Activated CD4-positive, alpha-beta T cell treated with anti-CD3 and anti-CD28 coated beads, Interleukin-2, amount 50 U/mL, for 24 hours (primary cell): ENCODE results near the gene ABLIM1.

Experiments used
- DNase-seq, 2 donors: peaks; one replicate each; pipeline ENCODE4 v3.0.0-alpha.2; 2020; ENCODE audit warnings: low read depth in 1 of 2, low spot score in 1 of 2

ABLIM1 gene

DNA sequence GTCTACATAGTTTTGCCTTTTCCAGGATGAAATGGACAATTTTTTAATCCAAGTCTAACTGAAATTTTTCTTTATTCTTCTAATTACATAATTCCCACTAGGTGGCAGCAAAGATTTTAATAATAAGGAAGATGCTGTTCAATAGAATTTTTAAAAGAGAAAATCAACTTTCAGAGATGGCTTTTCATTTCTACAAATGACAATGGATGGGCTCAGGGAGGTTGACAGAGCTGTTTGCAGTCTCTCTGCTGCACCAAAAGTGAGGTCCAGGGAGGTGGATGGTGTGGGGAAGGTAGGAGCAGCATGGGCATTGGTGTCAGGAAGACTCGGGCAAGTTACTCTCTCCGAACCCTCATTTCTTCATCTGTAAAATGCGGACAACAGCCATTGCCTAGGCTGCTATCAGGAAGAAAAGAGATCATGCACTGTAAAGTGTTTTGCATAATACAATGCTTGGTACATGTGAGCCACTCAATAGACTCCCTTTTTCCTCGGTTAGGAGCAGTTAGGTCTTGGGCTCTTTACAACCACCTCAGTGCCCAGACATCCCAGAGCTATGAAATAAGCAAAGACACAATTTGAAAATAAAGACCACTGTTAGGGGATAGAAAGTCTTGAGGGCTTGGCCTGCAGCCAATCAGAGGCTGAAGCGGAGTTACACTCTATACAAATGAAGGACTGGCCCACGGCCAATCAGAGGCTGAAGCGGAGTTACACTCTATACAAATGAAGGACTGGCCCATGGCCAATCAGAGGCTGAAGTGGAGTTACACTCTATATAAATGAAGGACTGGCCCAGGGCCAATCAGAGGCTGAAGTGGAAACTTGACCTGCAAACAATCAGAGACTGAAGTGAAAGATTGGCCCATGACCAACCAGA is 107.1 kb downstream of the ABLIM1 start:
- DNase-seq = no peak

DNA sequence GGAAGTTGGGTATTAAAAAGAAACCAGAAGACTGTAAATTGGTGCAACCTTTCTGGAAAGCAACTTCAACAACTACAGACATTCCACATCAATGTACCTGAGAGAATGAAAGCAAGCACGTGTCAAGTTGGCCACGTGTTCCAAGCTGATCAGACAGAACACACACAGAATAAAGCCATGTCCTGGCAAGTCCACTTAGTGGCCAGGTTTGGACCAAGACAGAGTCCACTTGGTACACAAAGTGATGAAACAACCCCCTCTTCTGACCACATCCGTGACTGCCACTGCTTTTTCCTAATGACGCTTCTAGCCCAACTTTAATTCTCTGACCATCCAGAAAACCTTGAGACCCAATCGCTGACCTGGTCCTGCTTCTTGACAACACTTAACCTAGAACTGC is 109.4 kb downstream of the ABLIM1 start:
- no peak for DNase-seq

DNA sequence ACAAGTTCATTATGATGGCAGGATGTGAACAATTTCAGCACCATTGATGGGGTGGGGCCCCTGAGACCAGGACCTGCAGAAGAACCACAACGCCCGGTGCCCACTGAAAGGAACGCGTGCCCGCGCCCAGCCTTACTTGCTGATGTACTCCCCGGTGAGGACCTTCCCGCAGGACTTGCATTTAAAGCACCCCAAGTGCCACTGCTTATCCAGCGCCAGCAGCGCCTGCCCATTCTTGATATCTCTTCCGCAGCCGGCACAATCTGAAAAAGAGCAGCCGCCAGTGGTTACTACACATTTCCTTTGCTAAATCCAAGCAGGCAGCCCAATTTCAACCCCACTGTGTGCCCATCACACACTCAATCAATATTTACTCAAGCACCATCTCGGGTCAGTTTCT is 110.6 kb downstream of the ABLIM1 start:
- no peak for DNase-seq

DNA sequence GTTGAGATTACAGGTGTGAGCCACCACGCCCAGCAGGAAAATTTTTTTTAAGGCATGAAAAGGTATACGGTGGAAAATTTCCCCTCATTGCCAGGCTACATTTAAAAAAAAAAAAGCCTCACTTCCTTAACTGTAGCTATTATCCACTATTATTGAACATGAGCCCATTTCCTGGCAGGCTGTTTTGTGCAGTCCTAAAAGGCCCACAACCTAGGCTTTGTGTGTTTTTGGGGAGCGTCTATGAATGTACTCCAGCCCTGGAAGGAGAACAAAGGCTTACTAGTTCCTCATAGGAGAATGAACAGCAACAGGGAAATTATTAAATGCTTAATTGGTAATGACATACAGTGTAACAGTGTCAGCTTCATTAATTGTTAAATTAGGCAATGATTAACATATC is 111.0 kb downstream of the ABLIM1 start:
- no peak for DNase-seq

DNA sequence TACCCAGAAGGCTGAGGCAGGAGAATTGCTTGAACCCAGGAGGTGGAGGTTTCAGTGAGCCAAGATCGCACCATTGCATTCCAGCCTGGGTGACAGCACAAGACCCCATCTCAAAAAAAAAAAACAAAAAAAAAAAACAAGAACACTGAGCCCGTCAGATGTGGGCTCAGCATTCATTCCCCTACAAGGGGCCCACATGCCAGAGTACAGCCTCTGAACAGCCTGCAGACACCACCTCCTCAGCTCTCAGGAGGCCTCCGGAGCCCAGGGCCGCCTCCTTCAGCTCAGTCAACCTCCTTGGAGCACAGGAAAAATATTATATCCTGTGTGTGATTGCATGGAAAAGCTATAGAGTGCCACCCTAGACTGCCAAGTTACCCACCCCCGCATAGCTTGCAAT is 112.3 kb downstream of the ABLIM1 start:
- DNase-seq = no peak

DNA sequence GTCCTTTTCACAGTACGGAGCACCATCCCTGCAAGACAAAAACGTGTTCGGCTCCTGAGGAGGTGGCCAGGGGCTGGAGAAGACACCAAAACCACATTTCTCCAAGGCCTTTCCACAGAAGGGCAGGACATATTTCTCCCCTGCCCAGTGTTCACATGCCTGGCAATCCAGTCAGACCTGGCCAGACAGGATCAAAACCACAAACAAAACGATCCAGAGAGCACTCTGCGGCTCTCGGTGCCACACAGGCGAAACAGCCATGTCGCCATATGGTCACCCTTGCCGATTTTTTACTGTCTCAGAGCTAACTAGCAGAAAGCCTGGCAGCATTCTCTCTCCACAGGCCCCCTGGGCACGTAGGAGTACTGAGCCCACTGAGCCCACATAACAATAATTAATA is 113.0 kb downstream of the ABLIM1 start:
- no peak for DNase-seq

DNA sequence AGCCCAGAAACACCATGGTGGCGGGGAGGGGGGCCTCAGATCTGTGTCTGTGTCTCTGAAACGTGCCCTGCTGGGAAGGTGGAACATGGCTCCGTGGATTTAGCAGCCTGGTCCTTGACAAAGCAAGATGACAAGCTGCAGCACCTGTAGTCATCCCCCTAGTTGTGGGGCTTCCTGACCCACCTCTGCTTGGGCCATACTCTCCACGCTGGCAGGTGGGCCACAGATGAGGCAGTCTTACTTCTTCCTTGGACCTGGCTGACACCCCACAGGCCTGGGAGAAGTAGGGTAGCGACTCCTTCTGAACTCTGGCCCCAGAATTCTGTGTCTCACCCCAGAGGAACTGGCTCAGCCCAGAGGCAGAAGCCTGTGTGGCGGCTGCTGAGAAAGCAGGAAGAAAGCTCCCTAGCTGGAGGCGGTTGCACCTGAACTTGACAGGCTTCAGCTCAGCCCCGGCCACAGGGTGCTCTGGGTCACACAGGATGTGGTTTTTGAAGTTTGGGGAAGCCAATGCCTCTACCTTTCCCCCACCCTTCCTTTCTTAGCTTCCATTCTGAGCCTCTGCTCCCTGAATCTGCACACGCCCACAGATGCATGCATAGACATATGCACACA is 113.9 kb downstream of the ABLIM1 start:
- peak in 1 of 2 donors; percentile 56 for DNase-seq

DNA sequence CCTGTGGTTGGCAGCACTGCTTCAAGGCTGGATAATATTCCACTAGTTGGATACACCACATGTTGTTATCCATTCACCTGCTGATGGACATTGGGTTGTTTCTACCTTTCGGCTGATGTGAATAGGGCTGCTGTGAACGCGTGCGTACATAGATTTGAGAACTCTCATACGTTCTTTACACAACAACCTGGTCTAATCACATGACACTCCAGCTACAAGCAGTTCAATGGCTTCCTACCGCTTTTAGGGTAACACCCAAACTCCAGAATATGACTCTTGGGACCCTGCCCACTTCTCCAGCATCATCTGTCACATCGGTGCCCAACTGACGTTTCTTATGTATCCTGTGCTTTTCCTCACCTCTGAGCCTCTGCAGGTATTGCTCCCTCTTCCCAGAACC is 114.6 kb downstream of the ABLIM1 start:
- no peak for DNase-seq

DNA sequence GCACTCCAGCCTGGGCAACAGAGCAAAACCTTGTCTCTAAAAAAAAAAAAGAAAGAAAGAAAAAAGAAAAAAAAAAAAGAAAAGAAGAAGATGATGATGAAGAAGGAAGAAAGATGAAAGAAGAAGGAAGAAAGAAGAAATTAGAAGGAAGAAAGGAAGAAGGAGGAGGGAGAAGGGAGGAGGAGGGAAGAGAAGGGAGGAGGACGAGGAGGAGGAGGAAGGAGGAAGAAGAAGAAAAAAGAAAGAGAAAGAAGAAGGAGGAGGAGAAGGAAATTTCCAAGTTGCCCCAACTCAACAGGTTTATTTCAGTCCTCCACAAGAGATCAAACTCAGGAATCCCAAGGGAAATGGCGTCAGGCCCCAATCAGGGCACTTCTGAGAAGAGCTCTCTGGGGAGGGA is 115.7 kb downstream of the ABLIM1 start:
- no peak for DNase-seq

DNA sequence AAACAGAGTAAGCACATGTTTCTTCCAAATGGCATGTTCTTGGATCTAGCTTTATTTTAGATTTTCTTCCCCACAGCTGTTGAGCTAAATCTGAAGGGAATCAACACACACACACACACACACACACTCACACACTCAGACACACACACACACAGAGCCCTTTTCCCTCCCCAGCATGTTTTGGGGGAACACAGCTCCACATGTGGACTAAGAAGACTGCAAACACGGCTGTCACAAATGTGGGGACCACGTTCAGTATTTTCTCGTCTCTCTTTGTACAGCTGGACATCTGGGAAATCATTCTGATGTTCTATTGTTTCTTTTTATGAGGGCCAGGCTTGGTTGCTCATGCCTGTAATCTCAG is 116.3 kb downstream of the ABLIM1 start:
- no peak for DNase-seq

DNA sequence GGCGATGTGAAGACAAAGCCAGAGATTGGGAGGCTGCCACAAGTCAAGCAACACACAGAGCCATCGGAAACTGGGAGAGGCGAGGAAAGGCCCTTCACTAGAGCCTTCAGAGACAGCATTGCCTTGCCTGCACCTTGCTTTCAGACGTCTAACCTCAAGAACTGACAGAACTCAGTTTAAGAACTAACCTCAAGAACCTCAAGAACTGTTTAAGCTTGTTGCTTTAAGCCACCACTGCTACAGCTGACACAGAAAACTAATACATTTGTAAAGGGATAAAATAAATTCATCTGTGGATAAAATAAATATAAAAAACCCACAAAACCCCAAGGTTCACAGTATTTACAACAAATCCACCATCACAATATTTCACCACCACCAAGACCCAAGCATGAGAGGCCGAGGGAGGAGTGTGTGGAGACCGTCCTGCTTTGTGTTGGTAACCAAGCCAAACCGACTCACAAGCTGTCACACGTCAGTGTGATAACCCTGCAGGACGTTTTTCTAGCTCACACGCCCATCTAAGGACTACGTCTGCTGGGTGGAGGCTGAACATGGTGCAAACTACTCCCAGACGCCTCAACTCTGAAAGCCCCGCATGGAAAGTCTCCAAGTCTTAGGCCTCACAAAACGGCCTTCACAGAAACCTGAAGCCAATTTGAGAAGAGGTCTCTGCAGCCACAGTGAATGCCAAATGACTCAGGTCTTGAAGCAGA is 116.8 kb downstream of the ABLIM1 start:
- peak in 1 of 2 donors; percentile 68 for DNase-seq

DNA sequence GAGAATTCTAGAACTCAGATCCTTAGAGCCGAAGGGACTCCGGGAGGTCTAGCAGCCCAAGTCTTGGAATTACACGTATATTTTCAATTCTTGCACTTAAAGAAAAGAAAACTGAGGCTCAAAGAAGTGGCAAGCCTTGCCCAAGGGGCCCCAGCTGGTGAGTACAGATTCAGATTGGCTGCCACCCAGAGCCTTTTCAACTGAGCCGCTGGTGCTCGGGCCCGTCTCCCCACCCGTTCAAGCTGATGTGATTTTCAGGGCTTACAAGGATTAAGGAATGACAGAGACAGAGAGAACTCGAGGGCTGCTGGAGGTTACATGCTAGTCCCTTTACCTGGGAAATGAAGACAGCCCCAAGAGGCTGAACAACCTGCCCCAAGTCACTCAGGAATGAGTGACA is 117.8 kb downstream of the ABLIM1 start:
- DNase-seq = no peak

DNA sequence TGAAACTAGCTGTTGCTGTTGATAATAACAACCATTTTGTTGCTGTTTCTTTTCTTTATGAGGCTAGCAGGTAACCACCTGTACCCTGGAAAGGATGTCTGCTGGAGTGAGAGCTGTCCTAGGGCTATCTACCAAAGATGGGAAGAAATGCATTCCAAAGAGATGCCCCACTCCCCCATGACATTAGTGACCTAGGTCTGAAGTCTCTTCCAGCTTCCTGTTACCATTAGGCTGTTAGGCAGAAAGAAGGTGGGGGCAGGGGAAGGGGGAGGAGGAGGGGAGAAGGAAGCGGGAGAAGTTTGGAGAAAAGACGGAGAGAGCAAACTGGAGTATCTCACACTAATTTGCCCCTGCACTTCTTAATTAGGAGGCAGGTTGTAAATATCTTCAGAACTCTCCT is 118.5 kb downstream of the ABLIM1 start:
- DNase-seq = no peak

DNA sequence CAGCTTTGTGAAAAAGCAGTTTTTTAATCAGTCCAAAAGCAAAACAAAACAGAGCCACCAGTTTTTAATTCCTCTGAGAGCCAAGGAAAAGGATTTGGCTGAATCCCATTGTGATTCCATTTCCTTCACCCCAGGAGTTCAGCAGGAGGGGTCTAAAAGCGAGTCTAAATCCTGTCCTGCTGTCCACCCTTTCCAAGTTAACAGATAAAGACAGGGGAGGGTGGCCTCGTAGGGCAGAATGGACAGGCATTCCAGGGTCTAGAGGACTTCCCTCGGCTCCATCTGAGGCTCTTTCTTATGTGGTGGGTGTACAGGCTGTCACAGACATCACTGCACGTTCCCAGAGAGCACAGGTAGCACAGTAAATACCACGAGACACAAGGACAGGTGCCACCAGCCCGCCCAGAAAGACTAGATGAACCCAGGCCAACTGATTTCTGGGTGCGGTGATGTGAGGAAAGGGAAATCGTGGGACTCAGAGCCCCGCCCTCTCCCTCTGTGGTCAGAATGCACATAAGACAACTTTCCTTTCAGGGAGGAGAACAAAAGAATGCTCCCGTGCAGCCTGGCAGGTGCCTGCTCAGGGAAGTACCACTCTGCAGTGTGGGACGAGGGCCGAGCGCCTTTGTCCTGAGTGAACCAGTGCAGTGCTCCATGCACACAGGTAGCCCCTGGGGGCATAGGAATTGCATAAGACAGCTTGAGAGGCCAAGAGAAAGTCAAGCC is 119.7 kb downstream of the ABLIM1 start:
- peak in 1 of 2 donors; percentile 27 for DNase-seq

DNA sequence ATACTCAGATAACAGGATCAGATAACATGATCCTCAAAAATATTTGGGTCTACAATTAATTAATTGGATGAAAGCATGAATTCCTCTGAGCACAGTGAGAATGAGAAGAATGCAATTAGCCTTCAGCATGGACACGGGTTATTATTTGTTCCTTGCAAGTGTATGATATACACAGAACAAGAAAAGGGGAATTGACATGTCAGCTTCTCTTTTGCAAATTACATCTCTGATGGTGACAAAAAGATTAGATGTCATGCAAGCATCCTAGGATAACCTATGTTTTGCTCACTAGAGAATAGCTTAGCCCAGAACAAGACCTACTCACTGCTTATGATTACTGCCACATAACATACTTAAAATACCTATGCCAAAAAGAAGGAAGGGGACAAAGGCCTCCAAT is 120.3 kb downstream of the ABLIM1 start:
- no peak for DNase-seq

DNA sequence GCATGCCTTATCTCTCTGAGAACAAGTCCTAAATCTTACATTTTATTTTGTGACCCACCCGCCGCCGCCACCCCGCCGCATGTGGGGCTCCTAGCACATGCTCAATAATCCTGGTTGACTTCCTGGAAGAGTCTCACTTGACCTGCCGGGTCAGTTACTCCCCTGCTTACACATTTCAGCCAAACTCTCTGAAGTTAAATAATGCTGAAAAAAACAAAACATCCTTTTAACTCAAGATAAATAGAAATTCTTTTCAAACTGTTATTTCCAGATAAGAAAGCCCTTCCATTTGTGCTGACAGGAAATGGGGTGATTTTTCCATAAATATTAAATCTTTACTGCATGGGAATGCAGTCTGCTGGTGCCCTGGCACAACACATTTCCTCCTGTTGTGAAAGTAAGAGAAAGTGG is 123.5 kb downstream of the ABLIM1 start:
- DNase-seq = no peak

DNA sequence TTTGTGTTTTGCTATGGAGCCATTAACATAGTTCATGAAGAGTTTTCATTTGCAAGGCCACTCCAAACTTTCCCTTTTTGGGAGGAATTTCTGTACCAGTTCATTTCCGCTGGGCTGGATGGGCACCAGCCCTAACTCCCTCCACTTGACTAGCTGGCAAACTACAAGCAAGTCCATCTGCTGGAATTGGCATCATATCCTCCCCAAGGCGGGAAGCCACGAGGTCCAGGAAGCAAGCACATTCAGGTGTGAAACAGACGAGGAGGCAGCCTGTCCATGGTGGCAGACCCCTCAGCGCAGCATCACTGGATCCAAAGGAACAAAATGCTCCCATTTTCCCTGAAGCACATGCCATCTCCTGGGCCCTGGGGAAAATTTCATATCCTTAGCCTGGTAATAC is 125.8 kb downstream of the ABLIM1 start:
- DNase-seq = no peak

DNA sequence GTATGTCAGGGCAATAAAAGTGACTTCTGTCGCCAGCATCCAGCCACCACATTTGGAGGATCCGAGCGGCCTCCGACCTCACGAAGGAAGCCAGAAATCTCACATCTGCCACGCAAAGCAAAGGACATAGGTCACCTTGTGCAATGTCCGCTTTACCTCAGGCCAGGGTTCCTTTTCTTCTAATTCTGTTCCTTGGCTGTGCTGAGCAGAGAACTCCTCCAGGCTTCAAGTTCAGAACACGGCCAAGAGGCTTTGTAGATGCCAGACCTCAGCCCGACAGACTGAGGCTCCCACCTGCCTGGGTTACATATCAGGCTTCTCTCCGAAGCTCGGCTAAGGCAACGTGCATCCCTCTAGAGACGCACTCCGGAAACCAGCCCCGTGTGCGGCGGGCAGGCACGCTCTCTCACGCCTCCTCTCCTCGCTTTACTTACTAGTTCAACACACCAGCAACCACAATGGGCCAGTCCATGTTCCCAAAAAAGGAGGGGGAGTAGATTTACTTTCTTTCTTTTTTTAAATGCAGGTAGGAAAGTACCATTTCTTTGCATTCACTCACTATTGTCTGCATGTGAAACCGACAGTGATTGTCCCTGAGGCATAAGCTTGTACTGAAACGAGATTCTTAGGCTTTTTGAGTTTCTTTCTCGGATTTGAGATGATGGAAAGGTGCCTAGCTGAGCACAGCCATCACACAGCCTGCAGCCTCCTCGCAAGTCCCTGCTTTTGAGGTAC is 131.4 kb downstream of the ABLIM1 start:
- peak; percentile 61 to 88 for DNase-seq

DNA sequence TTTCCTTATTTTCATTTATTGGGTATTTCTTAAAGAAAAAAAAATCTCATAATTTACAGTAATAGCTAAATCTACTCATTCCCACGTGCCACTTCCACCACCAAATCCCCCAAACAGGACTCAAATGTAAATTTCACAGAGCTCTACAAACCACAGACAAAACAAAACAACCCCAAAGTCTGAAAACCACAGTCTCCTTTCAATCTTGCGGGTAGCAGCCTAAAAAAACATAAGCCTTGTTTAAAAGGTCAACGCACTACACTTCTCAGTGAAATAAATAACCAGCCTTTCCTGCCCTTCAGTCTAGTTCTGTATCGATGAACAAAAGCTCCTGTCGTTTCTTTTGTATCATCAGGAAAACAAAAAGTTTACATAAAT is 132.0 kb downstream of the ABLIM1 start:
- DNase-seq = peak in 1 of 2 donors; percentile 43

DNA sequence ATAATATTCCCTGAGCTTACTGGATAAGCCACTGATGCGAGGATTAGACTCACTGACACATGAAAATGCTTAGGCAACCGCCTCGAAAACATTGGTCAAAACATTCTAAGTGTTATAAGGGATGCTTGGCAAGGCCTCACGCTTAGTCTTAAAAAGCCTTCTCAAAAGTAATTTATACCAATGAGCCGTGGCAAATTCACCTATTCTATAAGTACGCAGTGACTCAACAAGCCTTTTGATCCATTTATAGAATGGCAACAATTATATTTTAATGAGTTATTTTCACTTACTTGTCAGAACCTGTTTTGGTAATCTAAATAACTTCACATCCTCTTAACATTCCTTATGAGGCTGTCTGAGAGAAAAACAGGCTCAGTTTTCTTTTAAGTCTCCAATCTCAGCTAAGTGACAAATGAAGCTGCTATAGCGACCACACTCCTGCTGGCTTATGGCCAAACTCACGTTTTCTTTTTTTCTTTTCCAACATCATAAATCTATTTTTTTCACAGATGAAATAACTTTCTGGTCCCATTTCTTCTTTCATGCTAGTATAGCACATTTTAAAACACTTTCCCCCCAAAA is 132.6 kb downstream of the ABLIM1 start:
- no peak for DNase-seq

DNA sequence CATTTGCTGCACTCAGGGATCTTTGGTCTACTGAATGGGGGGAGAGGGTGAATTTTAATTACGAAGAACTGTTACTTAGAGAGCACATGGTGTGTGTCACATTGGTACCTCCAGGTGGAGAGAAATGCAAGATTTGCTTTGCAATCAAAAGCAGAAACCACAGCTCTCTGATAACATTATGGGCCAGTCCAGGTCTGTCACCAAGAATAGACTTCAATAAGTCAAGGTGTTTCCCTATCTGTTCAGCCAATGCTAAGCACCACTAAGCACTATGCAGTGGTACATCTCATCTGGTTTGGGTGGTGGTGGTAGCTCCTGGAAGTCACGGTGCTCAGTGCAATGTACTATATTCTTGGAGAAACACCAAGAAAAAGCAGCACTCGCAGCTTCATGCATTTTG is 134.2 kb downstream of the ABLIM1 start:
- DNase-seq = no peak
